ENCODE results near the gene C1QTNF1.

The C1QTNF1 gene

GRCh38 chr17:78991906-78992532, 31.9 kb upstream of the C1QTNF1 start:
- no peak overlapping the region for H3K27ac ChIP-seq (replicated peaks)
- TF ChIP-seq, protein P1, sequence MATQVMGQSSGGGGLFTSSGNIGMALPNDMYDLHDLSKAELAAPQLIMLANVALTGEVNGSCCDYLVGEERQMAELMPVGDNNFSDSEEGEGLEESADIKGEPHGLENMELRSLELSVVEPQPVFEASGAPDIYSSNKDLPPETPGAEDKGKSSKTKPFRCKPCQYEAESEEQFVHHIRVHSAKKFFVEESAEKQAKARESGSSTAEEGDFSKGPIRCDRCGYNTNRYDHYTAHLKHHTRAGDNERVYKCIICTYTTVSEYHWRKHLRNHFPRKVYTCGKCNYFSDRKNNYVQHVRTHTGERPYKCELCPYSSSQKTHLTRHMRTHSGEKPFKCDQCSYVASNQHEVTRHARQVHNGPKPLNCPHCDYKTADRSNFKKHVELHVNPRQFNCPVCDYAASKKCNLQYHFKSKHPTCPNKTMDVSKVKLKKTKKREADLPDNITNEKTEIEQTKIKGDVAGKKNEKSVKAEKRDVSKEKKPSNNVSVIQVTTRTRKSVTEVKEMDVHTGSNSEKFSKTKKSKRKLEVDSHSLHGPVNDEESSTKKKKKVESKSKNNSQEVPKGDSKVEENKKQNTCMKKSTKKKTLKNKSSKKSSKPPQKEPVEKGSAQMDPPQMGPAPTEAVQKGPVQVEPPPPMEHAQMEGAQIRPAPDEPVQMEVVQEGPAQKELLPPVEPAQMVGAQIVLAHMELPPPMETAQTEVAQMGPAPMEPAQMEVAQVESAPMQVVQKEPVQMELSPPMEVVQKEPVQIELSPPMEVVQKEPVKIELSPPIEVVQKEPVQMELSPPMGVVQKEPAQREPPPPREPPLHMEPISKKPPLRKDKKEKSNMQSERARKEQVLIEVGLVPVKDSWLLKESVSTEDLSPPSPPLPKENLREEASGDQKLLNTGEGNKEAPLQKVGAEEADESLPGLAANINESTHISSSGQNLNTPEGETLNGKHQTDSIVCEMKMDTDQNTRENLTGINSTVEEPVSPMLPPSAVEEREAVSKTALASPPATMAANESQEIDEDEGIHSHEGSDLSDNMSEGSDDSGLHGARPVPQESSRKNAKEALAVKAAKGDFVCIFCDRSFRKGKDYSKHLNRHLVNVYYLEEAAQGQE (IDR thresholded peaks at IDR 0.05; ENCODE audit: insufficient replicate concordance, low read depth), result no peak
- TF ChIP-seq GABPA (IDR thresholded peaks at IDR 0.05; ENCODE audit: low read depth) (no peak), POLR2AphosphoS5 (IDR thresholded peaks at IDR 0.05; ENCODE audit: low read depth) (no peak), SPI1 (IDR thresholded peaks at IDR 0.05; ENCODE audit: borderline replicate concordance, low read depth) (no peak), CTCF (IDR thresholded peaks at IDR 0.05; ENCODE audit: insufficient read depth, low read length) (no peak)
- no peak for DNase-seq (ENCODE audit: low read depth in 1 of 2, low spot score in 1 of 2)
- H3K4me3 ChIP-seq (replicated peaks; ENCODE audit: insufficient read depth, low read length), result no peak overlapping the region
- H3K27me3 ChIP-seq (ENCODE audit: insufficient read depth, poor library complexity, severe bottlenecking), result no peaks in the 10 kb centered on the region

DNA sequence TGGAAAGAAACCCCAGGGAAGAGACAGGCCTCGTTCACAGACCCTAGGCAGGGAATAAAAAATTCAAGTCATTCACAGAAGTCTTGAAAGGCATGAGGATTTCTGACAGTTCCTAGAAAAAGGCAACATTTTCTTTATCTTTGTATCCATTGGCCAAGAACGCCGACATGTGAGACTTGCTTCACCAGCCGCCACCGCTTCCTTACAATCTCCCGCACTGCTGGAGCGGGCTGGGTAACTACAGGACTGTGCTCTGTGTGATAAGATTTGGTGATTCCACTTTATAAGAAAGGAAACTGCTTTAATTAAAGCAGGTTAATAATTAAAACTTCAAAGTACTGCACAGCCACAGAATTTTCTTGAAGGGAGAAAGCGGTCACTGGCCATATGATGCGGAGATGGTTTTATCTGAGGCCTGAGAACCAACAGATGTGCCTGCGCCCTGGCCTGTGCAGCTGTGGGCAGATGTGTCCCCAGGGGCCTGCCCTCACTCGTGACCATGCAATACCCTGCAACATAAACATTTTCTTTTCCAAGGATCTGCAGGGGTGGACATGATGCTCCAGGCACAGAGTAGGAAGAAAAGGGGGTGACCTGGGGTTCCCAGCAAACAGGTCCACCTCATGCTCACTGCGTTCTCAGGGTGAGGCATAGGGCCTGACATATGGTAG, 31.3 kb upstream of the C1QTNF1 start:
- TF ChIP-seq, protein P1 (IDR thresholded peaks at IDR 0.05; ENCODE audit: insufficient replicate concordance, low read depth), result no peak
- TF ChIP-seq GABPA (IDR thresholded peaks at IDR 0.05; ENCODE audit: low read depth) (no peak), SPI1 (IDR thresholded peaks at IDR 0.05; ENCODE audit: borderline replicate concordance, low read depth) (no peak), POLR2AphosphoS5 (IDR thresholded peaks at IDR 0.05; ENCODE audit: low read depth) (no peak)
- DNase-seq (ENCODE audit: low read depth in 1 of 2, low spot score in 1 of 2), result no peak
- Histone ChIP-seq H3K4me3 (replicated peaks; ENCODE audit: insufficient read depth, low read length) (no peak overlapping the region), H3K27me3 (ENCODE audit: insufficient read depth, poor library complexity, severe bottlenecking) (no peaks in the 10 kb centered on the region), H3K27ac (replicated peaks) (no peak overlapping the region)

DNA sequence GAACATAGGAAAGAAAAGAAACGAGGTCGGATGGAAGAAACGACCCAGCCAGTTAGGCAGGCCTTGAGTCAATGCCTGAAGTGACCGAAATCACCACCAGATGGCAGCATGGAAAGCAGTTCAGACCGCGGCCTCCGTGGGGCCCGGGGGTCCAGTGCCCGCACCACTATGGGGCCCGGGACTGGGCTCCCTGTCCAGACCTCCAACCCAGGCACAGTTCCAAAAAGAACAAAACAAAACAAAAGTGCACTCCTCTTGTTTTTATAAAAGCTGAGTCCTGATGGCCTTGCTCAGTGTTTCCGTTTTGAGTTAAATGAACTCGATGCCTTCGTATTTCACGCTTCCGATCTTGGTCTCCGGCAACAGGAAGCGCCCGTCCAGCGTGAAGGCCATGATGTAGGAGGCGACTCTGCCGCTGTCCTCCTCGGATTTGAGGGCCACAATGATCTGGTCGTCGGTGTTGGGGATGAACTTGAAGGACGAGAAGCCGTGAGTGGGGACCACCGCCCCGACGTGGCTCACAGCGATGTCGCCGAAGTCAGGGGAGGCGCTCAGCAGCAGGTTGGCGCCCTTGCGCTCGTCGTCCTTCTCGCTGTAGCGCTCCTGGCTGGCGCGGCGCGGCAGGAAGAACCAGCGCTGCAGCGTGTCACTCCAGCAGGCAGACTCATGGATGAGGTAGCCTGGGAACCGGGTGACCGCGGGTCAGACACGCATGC, 30.6 kb upstream of the C1QTNF1 start:
- H3K27me3 ChIP-seq (ENCODE audit: insufficient read depth, poor library complexity, severe bottlenecking), result no peaks in the 10 kb centered on the region
- no peak overlapping the region for H3K27ac ChIP-seq (replicated peaks)
- no peak overlapping the region for H3K4me3 ChIP-seq (replicated peaks; ENCODE audit: insufficient read depth, low read length)
- TF ChIP-seq GABPA (IDR thresholded peaks at IDR 0.05; ENCODE audit: low read depth) (no peak), SPI1 (IDR thresholded peaks at IDR 0.05; ENCODE audit: borderline replicate concordance, low read depth) (no peak), CTCF (IDR thresholded peaks at IDR 0.05; ENCODE audit: insufficient read depth, low read length) (peak; percentile 51), POLR2AphosphoS5 (IDR thresholded peaks at IDR 0.05; ENCODE audit: low read depth) (no peak)
- TF ChIP-seq, protein P1 (IDR thresholded peaks at IDR 0.05; ENCODE audit: insufficient replicate concordance, low read depth), result no peak
- DNase-seq (ENCODE audit: low read depth in 1 of 2, low spot score in 1 of 2), result peak in 1 of 2 experiments; percentile 43
